ENCODE data around the gene SMLR1. TPM values are rescaled to one million over a fixed set of nuclear protein-coding genes. Genes with fewer than 3 reads are reported as not detected.

Gene SMLR1
- total RNA-seq, 1 donor from 2014 or later: not detected

DNA sequence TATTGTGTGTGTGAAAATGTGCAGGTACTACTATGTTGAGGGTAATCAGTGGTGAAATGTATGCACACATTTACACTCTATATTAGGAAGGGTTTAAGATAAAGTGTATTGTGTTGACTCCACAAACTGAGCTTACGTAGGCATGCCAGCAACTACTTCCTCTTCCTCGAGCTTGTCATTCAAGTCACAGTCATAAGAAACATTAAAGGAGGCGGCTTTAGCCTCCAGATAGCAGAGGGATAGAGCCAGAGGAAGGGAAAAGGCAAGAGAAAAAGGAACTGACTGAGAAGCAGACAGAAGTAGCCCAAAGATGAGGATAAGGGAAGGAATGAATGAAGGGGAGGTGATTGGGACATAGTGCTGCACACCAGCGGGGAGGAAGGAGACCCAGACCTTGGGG lies 55.2 kb downstream of the SMLR1 start:
- DNase-seq (ENCODE audit: low read depth): no peak
- TF ChIP-seq, protein P1, sequence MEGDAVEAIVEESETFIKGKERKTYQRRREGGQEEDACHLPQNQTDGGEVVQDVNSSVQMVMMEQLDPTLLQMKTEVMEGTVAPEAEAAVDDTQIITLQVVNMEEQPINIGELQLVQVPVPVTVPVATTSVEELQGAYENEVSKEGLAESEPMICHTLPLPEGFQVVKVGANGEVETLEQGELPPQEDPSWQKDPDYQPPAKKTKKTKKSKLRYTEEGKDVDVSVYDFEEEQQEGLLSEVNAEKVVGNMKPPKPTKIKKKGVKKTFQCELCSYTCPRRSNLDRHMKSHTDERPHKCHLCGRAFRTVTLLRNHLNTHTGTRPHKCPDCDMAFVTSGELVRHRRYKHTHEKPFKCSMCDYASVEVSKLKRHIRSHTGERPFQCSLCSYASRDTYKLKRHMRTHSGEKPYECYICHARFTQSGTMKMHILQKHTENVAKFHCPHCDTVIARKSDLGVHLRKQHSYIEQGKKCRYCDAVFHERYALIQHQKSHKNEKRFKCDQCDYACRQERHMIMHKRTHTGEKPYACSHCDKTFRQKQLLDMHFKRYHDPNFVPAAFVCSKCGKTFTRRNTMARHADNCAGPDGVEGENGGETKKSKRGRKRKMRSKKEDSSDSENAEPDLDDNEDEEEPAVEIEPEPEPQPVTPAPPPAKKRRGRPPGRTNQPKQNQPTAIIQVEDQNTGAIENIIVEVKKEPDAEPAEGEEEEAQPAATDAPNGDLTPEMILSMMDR (IDR thresholded peaks at IDR 0.05; ENCODE audit: insufficient read depth, low read length, poor library complexity, severe bottlenecking): no peak
- H3K36me3 ChIP-seq (ENCODE audit: control insufficient read depth, insufficient read depth, low read length): peaks cover 2% of the 10 kb centered on the region
- no peaks in the 10 kb centered on the region for H3K27me3 ChIP-seq (ENCODE audit: control insufficient read depth, insufficient read depth, low read length)
- H3K4me3 ChIP-seq (ENCODE audit: low read depth, low read length): no peak overlapping the region

DNA sequence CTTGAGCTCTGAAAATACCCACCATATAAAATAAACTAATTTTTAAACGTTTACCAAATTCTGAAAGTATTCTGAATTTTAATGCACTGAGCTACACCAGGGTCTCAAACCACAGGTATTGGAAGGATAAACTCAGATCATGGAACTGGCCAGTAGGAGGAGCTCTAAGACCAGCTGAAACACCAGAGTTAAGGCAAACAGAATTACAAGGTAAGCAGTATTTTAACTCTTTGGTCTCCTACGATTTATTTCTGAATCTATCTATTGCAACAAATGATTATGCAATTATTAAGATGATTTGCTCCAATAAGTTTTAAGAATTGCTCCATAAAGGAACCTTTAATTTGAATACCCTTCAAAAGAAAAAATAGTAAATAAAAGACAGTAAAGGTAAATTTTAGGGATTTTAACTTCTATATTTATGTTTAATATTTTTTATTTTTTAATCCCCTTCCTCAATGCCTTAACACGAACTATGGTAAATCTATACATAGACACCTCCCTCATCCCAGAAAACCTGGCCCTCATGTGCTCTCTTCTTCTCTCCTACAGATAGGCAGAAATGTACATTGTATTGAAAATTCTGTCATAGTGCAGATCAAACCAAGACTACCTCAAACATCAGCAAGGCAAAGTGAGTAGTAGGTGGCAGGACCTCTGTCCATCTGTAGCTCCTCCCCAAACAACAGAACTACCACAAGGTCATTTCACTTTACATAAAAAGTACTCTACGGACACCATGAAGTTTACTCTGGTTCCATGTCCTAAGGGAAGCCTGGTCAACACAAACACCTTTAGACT lies 58.4 kb downstream of the SMLR1 start:
- Histone ChIP-seq H3K27me3 (ENCODE audit: control insufficient read depth, insufficient read depth, low read length) (no peaks in the 10 kb centered on the region), H3K4me3 (ENCODE audit: low read depth, low read length) (no peak overlapping the region), H3K36me3 (ENCODE audit: control insufficient read depth, insufficient read depth, low read length) (peaks cover 2% of the 10 kb centered on the region)
- peak; percentile 25 for DNase-seq (ENCODE audit: low read depth)
- TF ChIP-seq, protein P1 (IDR thresholded peaks at IDR 0.05; ENCODE audit: insufficient read depth, low read length, poor library complexity, severe bottlenecking): peak; percentile 72

Other genes with a start within 250 kb of the SMLR1 start
- 48.2 and 48.7 TPM in 2 replicates for gene EPB41L2, start 235.8 kb downstream of the SMLR1 start, total RNA-seq

All from kidney epithelial cell (primary cell).